ENCODE measurements around the gene SLC16A13.

SLC16A13 gene

GRCh38 chr17:7068268-7068667, 32.5 kb downstream of the SLC16A13 start:
- no CpG with 5 or more reads among the region's 1 CpG for WGBS (ENCODE audit: extremely low coverage, insufficient coverage, low lambda C conversion rate)
- Histone ChIP-seq H4K8ac (ENCODE audit: low read depth, low read length) (no peak overlapping the region), H3K79me1 (ENCODE audit: low read length) (no peaks in the 10 kb centered on the region), H3K4me3 (ENCODE audit: low read length) (no peak overlapping the region), H2BK120ac (ENCODE audit: low read depth, low read length) (no peak overlapping the region), H2AK5ac (ENCODE audit: low read length) (no peak overlapping the region), H3K56ac (ENCODE audit: low read length) (no peak overlapping the region), H2BK15ac (replicated peaks; ENCODE audit: low read depth) (no peak overlapping the region), H3K4me1 (ENCODE audit: control insufficient read depth, low read depth, low read length) (no peaks in the 10 kb centered on the region), H3K9ac (ENCODE audit: low read length) (no peak overlapping the region), H3K27ac (ENCODE audit: low read depth, low read length) (no peak overlapping the region), H3K79me2 (ENCODE audit: control insufficient read depth, insufficient read depth, low read length) (no peaks in the 10 kb centered on the region), H3K18ac (ENCODE audit: low read length) (no peak overlapping the region), H3K4me2 (ENCODE audit: low read length) (no peak overlapping the region), H3K23ac (ENCODE audit: low read length) (no peak overlapping the region), H3K36me3 (ENCODE audit: control insufficient read depth, insufficient read depth, low read length) (no peaks in the 10 kb centered on the region), H3K27me3 (ENCODE audit: insufficient read depth, low read length, poor library complexity) (no peaks in the 10 kb centered on the region), H3K4ac (ENCODE audit: low read depth, low read length) (no peak overlapping the region), H2BK5ac (ENCODE audit: low read length) (no peak overlapping the region), H4K5ac (ENCODE audit: low read length) (no peak overlapping the region)
- DNase-seq = no peak

DNA sequence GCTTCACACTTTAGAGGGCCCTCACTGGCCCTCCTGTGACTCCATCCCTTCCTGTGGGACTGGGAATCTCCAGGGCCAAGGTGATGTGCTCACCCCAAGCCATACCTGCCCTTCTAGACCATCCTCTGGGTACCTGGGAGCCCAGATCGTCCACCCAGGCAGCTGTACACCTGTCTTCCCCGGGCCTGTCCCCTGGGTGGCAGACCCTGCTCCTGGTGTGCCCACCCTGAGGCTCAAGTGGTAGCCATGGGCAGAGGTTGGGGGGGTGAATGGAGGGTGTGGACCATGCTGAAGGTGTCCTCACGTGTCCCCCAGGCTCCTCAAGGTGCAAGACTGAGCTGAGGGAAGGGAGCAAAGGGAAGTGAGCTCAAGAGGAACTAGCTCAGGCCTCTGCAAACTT, 34.9 kb downstream of the SLC16A13 start:
- Histone ChIP-seq H3K4me1 (ENCODE audit: control insufficient read depth, low read depth, low read length) (no peaks in the 10 kb centered on the region), H2AK5ac (ENCODE audit: low read length) (no peak overlapping the region), H3K4me3 (ENCODE audit: low read length) (no peak overlapping the region), H2BK15ac (replicated peaks; ENCODE audit: low read depth) (no peak overlapping the region), H4K5ac (ENCODE audit: low read length) (no peak overlapping the region), H3K4me2 (ENCODE audit: low read length) (no peak overlapping the region), H4K8ac (ENCODE audit: low read depth, low read length) (no peak overlapping the region), H3K36me3 (ENCODE audit: control insufficient read depth, insufficient read depth, low read length) (no peaks in the 10 kb centered on the region), H3K4ac (ENCODE audit: low read depth, low read length) (no peak overlapping the region), H2BK5ac (ENCODE audit: low read length) (no peak overlapping the region), H3K9ac (ENCODE audit: low read length) (no peak overlapping the region), H3K56ac (ENCODE audit: low read length) (no peak overlapping the region), H3K79me1 (ENCODE audit: low read length) (no peaks in the 10 kb centered on the region), H3K27me3 (ENCODE audit: insufficient read depth, low read length, poor library complexity) (no peaks in the 10 kb centered on the region), H3K79me2 (ENCODE audit: control insufficient read depth, insufficient read depth, low read length) (no peaks in the 10 kb centered on the region), H3K23ac (ENCODE audit: low read length) (no peak overlapping the region), H3K27ac (ENCODE audit: low read depth, low read length) (no peak overlapping the region), H3K18ac (ENCODE audit: low read length) (no peak overlapping the region), H2BK120ac (ENCODE audit: low read depth, low read length) (no peak overlapping the region)
- WGBS (ENCODE audit: extremely low coverage, insufficient coverage, low lambda C conversion rate) = no CpG with 5 or more reads among the region's 3 CpGs
- DNase-seq = no peak

GRCh38 chr17:7072406-7072805, 36.6 kb downstream of the SLC16A13 start:
- H3K9ac ChIP-seq (ENCODE audit: low read length) = no peak overlapping the region
- H2AK5ac ChIP-seq (ENCODE audit: low read length) = no peak overlapping the region
- no peak overlapping the region for H2BK15ac ChIP-seq (replicated peaks; ENCODE audit: low read depth)
- no peaks in the 10 kb centered on the region for H3K79me1 ChIP-seq (ENCODE audit: low read length)
- no peak overlapping the region for H3K56ac ChIP-seq (ENCODE audit: low read length)
- no peaks in the 10 kb centered on the region for H3K27me3 ChIP-seq (ENCODE audit: insufficient read depth, low read length, poor library complexity)
- H2BK120ac ChIP-seq (ENCODE audit: low read depth, low read length) = no peak overlapping the region
- no peak overlapping the region for H3K4me3 ChIP-seq (ENCODE audit: low read length)
- H3K23ac ChIP-seq (ENCODE audit: low read length) = no peak overlapping the region
- DNase-seq = no peak
- H3K4me1 ChIP-seq (ENCODE audit: control insufficient read depth, low read depth, low read length) = no peaks in the 10 kb centered on the region
- H2BK5ac ChIP-seq (ENCODE audit: low read length) = no peak overlapping the region
- H3K4me2 ChIP-seq (ENCODE audit: low read length) = no peak overlapping the region
- no peaks in the 10 kb centered on the region for H3K79me2 ChIP-seq (ENCODE audit: control insufficient read depth, insufficient read depth, low read length)
- H3K36me3 ChIP-seq (ENCODE audit: control insufficient read depth, insufficient read depth, low read length) = no peaks in the 10 kb centered on the region
- H4K8ac ChIP-seq (ENCODE audit: low read depth, low read length) = no peak overlapping the region
- no CpG with 5 or more reads among the region's 2 CpGs for WGBS (ENCODE audit: extremely low coverage, insufficient coverage, low lambda C conversion rate)
- no peak overlapping the region for H3K27ac ChIP-seq (ENCODE audit: low read depth, low read length)
- no peak overlapping the region for H3K4ac ChIP-seq (ENCODE audit: low read depth, low read length)
- no peak overlapping the region for H4K5ac ChIP-seq (ENCODE audit: low read length)
- no peak overlapping the region for H3K18ac ChIP-seq (ENCODE audit: low read length)

DNA sequence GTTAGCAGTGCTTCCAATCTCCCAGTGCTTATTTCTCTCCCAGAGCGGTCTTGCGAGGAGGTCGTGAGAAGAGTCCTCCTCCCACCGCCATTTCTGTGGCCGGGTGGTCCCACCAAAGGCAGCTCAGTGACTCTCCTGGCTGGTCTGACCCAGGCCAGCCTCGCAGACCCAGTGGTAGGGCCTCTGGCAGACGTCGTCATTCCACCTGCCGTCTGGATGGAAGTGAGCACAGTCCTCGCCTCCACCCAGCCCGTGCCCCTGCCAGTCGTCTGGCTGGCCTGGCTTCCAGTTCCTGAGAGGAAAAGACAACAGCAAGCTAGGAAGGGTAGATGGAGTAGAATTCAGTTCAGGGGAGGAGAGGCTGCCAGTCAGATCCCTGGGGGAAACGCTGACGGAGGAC, 39.1 kb downstream of the SLC16A13 start:
- Histone ChIP-seq H2BK120ac (ENCODE audit: low read depth, low read length) (no peak overlapping the region), H3K4me1 (ENCODE audit: control insufficient read depth, low read depth, low read length) (no peaks in the 10 kb centered on the region), H3K27ac (ENCODE audit: low read depth, low read length) (no peak overlapping the region), H2BK5ac (ENCODE audit: low read length) (no peak overlapping the region), H3K23ac (ENCODE audit: low read length) (no peak overlapping the region), H3K18ac (ENCODE audit: low read length) (no peak overlapping the region), H3K79me1 (ENCODE audit: low read length) (no peaks in the 10 kb centered on the region), H2AK5ac (ENCODE audit: low read length) (no peak overlapping the region), H3K79me2 (ENCODE audit: control insufficient read depth, insufficient read depth, low read length) (no peaks in the 10 kb centered on the region), H4K5ac (ENCODE audit: low read length) (no peak overlapping the region), H2BK15ac (replicated peaks; ENCODE audit: low read depth) (no peak overlapping the region), H3K36me3 (ENCODE audit: control insufficient read depth, insufficient read depth, low read length) (no peaks in the 10 kb centered on the region), H3K27me3 (ENCODE audit: insufficient read depth, low read length, poor library complexity) (no peaks in the 10 kb centered on the region), H3K4me2 (ENCODE audit: low read length) (no peak overlapping the region), H3K4ac (ENCODE audit: low read depth, low read length) (no peak overlapping the region), H3K4me3 (ENCODE audit: low read length) (no peak overlapping the region), H4K8ac (ENCODE audit: low read depth, low read length) (no peak overlapping the region), H3K9ac (ENCODE audit: low read length) (no peak overlapping the region), H3K56ac (ENCODE audit: low read length) (no peak overlapping the region)
- DNase-seq = no peak
- no CpG with 5 or more reads among the region's 14 CpGs for WGBS (ENCODE audit: extremely low coverage, insufficient coverage, low lambda C conversion rate)

GRCh38 chr17:7077911-7078546, 42.2 kb downstream of the SLC16A13 start:
- Histone ChIP-seq H4K8ac (ENCODE audit: low read depth, low read length) (no peak overlapping the region), H2BK15ac (replicated peaks; ENCODE audit: low read depth) (no peak overlapping the region), H3K36me3 (ENCODE audit: control insufficient read depth, insufficient read depth, low read length) (no peaks in the 10 kb centered on the region), H3K23ac (ENCODE audit: low read length) (no peak overlapping the region), H3K56ac (ENCODE audit: low read length) (no peak overlapping the region), H3K27ac (ENCODE audit: low read depth, low read length) (no peak overlapping the region), H3K4me1 (ENCODE audit: control insufficient read depth, low read depth, low read length) (no peaks in the 10 kb centered on the region), H3K4me2 (ENCODE audit: low read length) (no peak overlapping the region), H3K79me1 (ENCODE audit: low read length) (no peaks in the 10 kb centered on the region), H3K9ac (ENCODE audit: low read length) (no peak overlapping the region), H2BK5ac (ENCODE audit: low read length) (no peak overlapping the region), H3K4me3 (ENCODE audit: low read length) (no peak overlapping the region), H3K79me2 (ENCODE audit: control insufficient read depth, insufficient read depth, low read length) (no peaks in the 10 kb centered on the region), H3K27me3 (ENCODE audit: insufficient read depth, low read length, poor library complexity) (no peaks in the 10 kb centered on the region), H3K4ac (ENCODE audit: low read depth, low read length) (no peak overlapping the region), H3K18ac (ENCODE audit: low read length) (no peak overlapping the region), H4K5ac (ENCODE audit: low read length) (no peak overlapping the region), H2BK120ac (ENCODE audit: low read depth, low read length) (no peak overlapping the region), H2AK5ac (ENCODE audit: low read length) (no peak overlapping the region)
- DNase-seq = no peak
- WGBS (ENCODE audit: extremely low coverage, insufficient coverage, low lambda C conversion rate) = no CpG with 5 or more reads among the region's 7 CpGs

DNA sequence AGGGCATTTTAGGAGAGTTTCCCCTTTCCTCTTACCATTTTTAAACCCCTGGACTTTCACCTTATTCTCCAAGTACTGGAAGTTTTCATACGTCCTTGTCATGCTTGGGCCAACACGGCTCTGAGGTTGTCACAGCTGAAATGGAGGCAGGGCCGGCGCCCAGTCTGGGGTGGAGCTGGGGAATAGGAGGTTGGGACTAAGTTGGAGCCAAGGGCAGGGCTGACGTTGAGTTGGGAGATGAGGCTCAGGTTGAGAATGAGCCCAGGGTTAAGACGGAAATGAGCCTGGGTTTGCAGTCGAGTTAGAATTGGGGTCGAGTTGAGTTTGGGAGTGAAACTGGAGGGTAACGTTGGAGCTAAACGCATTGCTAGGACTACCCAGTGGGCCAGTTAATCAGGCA, 42.9 kb downstream of the SLC16A13 start:
- no peak overlapping the region for H2BK5ac ChIP-seq (ENCODE audit: low read length)
- H4K8ac ChIP-seq (ENCODE audit: low read depth, low read length) = no peak overlapping the region
- H3K79me2 ChIP-seq (ENCODE audit: control insufficient read depth, insufficient read depth, low read length) = no peaks in the 10 kb centered on the region
- no peak overlapping the region for H3K23ac ChIP-seq (ENCODE audit: low read length)
- H3K4me2 ChIP-seq (ENCODE audit: low read length) = no peak overlapping the region
- no peak overlapping the region for H3K9ac ChIP-seq (ENCODE audit: low read length)
- no peak overlapping the region for H2BK15ac ChIP-seq (replicated peaks; ENCODE audit: low read depth)
- no peak overlapping the region for H3K56ac ChIP-seq (ENCODE audit: low read length)
- H3K4me1 ChIP-seq (ENCODE audit: control insufficient read depth, low read depth, low read length) = no peaks in the 10 kb centered on the region
- H3K4me3 ChIP-seq (ENCODE audit: low read length) = no peak overlapping the region
- H3K79me1 ChIP-seq (ENCODE audit: low read length) = no peaks in the 10 kb centered on the region
- no CpG with 5 or more reads among the region's 10 CpGs for WGBS (ENCODE audit: extremely low coverage, insufficient coverage, low lambda C conversion rate)
- H3K36me3 ChIP-seq (ENCODE audit: control insufficient read depth, insufficient read depth, low read length) = no peaks in the 10 kb centered on the region
- H2BK120ac ChIP-seq (ENCODE audit: low read depth, low read length) = no peak overlapping the region
- H3K4ac ChIP-seq (ENCODE audit: low read depth, low read length) = no peak overlapping the region
- no peak overlapping the region for H4K5ac ChIP-seq (ENCODE audit: low read length)
- DNase-seq = no peak
- H2AK5ac ChIP-seq (ENCODE audit: low read length) = no peak overlapping the region
- H3K18ac ChIP-seq (ENCODE audit: low read length) = no peak overlapping the region
- no peak overlapping the region for H3K27ac ChIP-seq (ENCODE audit: low read depth, low read length)
- H3K27me3 ChIP-seq (ENCODE audit: insufficient read depth, low read length, poor library complexity) = no peaks in the 10 kb centered on the region

Measured in mesendoderm (in vitro differentiated cells).